ENCODE data around the gene GREM1.

- TF ChIP-seq EP300 (IDR thresholded peaks at IDR 0.05) (no peak), POLR2AphosphoS5 (IDR thresholded peaks at IDR 0.05) (no peak), CTCF (IDR thresholded peaks at IDR 0.05) (no peak)
Measured at GRCh38 chr15:32750979-32751378, 33.2 kb downstream of the GREM1 start.

All from upper lobe of left lung (tissue), 4 donors.